ENCODE results near the gene STXBP5L. TPM values are rescaled to one million over a fixed set of nuclear protein-coding genes. Genes with fewer than 3 reads are reported as not detected.

Gene STXBP5L
- polyA plus RNA-seq, 3 donors = not detected

DNA sequence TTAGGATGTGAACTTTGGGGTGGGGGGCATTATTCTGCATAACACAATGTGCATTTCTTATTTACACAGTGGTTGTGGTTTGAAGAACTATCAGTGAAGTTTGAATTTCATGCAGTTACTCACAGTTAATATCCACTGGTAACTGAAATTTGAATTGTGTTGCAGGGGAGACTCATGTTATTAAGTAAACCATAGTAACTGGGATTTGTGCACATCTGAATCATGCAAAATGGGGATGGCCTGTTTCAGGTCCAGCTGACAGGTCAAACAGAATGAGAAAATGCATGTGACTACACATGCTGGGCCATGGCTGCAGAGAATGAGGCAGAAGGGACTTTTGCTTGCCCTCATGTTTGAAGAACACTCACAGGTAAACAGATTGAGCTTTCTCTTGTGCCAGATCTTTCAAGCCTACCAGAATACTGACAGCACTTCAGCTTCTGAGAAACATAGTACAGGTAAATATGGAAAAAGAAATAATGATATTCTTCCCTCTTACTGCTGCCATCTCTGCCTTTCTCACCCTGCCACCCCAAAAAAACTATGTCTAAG, 522.7 kb downstream of the STXBP5L start:
- H3K36me3 ChIP-seq (replicated peaks in 1 of 2; ENCODE audit: control insufficient read depth in 1 of 2, insufficient read depth in 2 of 2, low read length in 2 of 2) = peaks cover 25 to 75% of the 10 kb centered on the region in 2 donors
- H3K4me3 ChIP-seq (replicated peaks in 1 of 3; ENCODE audit: low read depth in 2 of 3, low read length in 3 of 3) = no peak overlapping the region
- Mint-ChIP-seq H3K27me3 (ENCODE audit: low read depth in 3 of 3) (no peaks in the 10 kb centered on the region), H3K36me3 (peaks cover 40 to 71% of the 10 kb centered on the region in 2 donors), H3K4me1 (peaks cover 3% of the 10 kb centered on the region), H3K9me3 (no peaks in the 10 kb centered on the region), H3K4me3 (no peak overlapping the region), H3K27ac (peak overlapping the region in 2 of 7 donors; percentile 6 to 16)
- H3K9ac ChIP-seq (ENCODE audit: insufficient read depth, low read length, poor library complexity, severe bottlenecking) = no peak overlapping the region
- no peak for DNase-seq
- intact Hi-C loops (cut with micrococcal nuclease) = no loop called here
- TF ChIP-seq, protein P1, sequence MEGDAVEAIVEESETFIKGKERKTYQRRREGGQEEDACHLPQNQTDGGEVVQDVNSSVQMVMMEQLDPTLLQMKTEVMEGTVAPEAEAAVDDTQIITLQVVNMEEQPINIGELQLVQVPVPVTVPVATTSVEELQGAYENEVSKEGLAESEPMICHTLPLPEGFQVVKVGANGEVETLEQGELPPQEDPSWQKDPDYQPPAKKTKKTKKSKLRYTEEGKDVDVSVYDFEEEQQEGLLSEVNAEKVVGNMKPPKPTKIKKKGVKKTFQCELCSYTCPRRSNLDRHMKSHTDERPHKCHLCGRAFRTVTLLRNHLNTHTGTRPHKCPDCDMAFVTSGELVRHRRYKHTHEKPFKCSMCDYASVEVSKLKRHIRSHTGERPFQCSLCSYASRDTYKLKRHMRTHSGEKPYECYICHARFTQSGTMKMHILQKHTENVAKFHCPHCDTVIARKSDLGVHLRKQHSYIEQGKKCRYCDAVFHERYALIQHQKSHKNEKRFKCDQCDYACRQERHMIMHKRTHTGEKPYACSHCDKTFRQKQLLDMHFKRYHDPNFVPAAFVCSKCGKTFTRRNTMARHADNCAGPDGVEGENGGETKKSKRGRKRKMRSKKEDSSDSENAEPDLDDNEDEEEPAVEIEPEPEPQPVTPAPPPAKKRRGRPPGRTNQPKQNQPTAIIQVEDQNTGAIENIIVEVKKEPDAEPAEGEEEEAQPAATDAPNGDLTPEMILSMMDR (IDR thresholded peaks at IDR 0.05) = no peak
- no peak overlapping the region for H2AFZ ChIP-seq (ENCODE audit: insufficient read depth, low read depth, low read length, poor library complexity, severe bottlenecking)
- no peaks in the 10 kb centered on the region for H3K79me2 ChIP-seq (ENCODE audit: insufficient read depth, low read length)
- no peaks in the 10 kb centered on the region for H4K20me1 ChIP-seq (ENCODE audit: insufficient read depth, low read length)
- H3K4me1 ChIP-seq (ENCODE audit: control insufficient read depth in 1 of 2, insufficient read depth in 2 of 2, low read length in 2 of 2) = no peaks in the 10 kb centered on the region
- H3K4me2 ChIP-seq (replicated peaks; ENCODE audit: extremely low read depth, low read length, poor library complexity, severe bottlenecking) = no peak overlapping the region
- H3K9me3 ChIP-seq (replicated peaks in 1 of 2; ENCODE audit: control insufficient read depth in 1 of 2, insufficient read depth in 1 of 2, low read length in 2 of 2) = no peaks in the 10 kb centered on the region
- H3K27ac ChIP-seq (ENCODE audit: low read depth in 1 of 2, low read length in 2 of 2) = peak overlapping the region in 1 of 2 donors; percentile 16
- no peaks in the 10 kb centered on the region for H3K27me3 ChIP-seq (ENCODE audit: control insufficient read depth in 2 of 2, insufficient read depth in 2 of 2, low read length in 2 of 2)

DNA sequence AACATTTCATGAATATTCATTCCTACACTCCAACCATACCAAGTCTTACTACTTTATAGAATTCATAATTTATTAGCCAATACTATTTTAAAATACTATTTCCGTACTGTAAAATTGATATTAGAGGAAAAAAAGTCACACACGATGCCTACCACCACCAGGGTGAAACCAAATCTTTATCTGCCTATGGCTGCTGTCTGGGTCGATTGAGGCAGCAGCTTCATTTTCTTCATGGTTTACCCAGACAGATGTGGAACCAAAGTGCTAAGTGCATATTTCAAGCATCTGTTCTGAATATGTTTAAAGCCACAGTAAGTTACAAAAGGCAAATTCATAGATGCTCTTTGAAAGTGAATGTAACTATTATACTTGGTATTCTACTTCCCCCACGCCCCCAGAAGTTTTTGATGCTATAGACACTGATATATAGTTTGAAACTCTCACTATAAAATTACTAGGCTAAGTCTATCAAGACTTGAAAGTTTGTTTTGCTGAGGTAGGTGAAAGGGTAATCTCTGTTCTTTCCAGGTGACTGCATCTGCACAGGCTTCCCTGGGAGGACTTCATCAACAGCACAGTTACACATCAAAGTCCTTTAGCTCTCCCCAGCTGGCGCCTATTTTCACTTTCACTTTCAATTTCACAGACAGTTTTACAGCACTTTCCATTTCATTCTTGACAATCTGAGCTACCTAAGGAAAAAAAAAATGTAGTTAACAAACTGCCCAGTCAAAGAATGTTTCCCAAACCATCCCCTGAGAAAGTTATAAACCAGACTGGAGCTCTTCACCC, 523.9 kb downstream of the STXBP5L start:
- peaks cover 3% of the 10 kb centered on the region for H3K4me1 Mint-ChIP-seq
- no peaks in the 10 kb centered on the region for H3K27me3 ChIP-seq (ENCODE audit: control insufficient read depth in 2 of 2, insufficient read depth in 2 of 2, low read length in 2 of 2)
- peaks cover 41 to 77% of the 10 kb centered on the region in 2 donors for H3K36me3 Mint-ChIP-seq
- no peak overlapping the region for H3K4me3 ChIP-seq (replicated peaks in 1 of 3; ENCODE audit: low read depth in 2 of 3, low read length in 3 of 3)
- intact Hi-C loops (cut with micrococcal nuclease) = no loop called here
- H3K27me3 Mint-ChIP-seq (ENCODE audit: low read depth in 3 of 3) = no peaks in the 10 kb centered on the region
- peaks cover 28 to 80% of the 10 kb centered on the region in 2 donors for H3K36me3 ChIP-seq (replicated peaks in 1 of 2; ENCODE audit: control insufficient read depth in 1 of 2, insufficient read depth in 2 of 2, low read length in 2 of 2)
- H3K9me3 Mint-ChIP-seq = no peaks in the 10 kb centered on the region
- WGBS (ENCODE audit: insufficient coverage) = 29% methylated on average over 1 of the region's 5 CpGs
- DNase-seq = peak in 2 of 3 donors; percentile 6 to 8
- TF ChIP-seq, protein P1 (IDR thresholded peaks at IDR 0.05) = no peak
- H3K9me3 ChIP-seq (replicated peaks in 1 of 2; ENCODE audit: control insufficient read depth in 1 of 2, insufficient read depth in 1 of 2, low read length in 2 of 2) = no peaks in the 10 kb centered on the region
- H3K4me1 ChIP-seq (ENCODE audit: control insufficient read depth in 1 of 2, insufficient read depth in 2 of 2, low read length in 2 of 2) = no peaks in the 10 kb centered on the region
- H3K79me2 ChIP-seq (ENCODE audit: insufficient read depth, low read length) = no peaks in the 10 kb centered on the region
- peak overlapping the region in 1 of 2 donors; percentile 23 for H3K4me3 Mint-ChIP-seq
- H3K4me2 ChIP-seq (replicated peaks; ENCODE audit: extremely low read depth, low read length, poor library complexity, severe bottlenecking) = peak overlapping the region; percentile 20
- peak overlapping the region in 4 of 7 donors; percentile 23 to 61 (median 50) for H3K27ac Mint-ChIP-seq
- no peak overlapping the region for H3K9ac ChIP-seq (ENCODE audit: insufficient read depth, low read length, poor library complexity, severe bottlenecking)
- peak overlapping the region; percentile 66 for H2AFZ ChIP-seq (ENCODE audit: insufficient read depth, low read depth, low read length, poor library complexity, severe bottlenecking)
- H4K20me1 ChIP-seq (ENCODE audit: insufficient read depth, low read length) = no peaks in the 10 kb centered on the region
- peak overlapping the region in 1 of 2 donors; percentile 57 for H3K27ac ChIP-seq (ENCODE audit: low read depth in 1 of 2, low read length in 2 of 2)

All from CD14-positive monocyte (primary cell).